Vagina (tissue), 2 donors: ENCODE measurements around the gene NOP10.

Experiments used
- CTCF ChIP-seq, 3 experiments: fragments of 450-650 bp in 2 of 3; fragments of 200-600 bp in 1 of 3; sonication (generic) in 1 of 3; IDR thresholded peaks; one replicate each; pipeline ENCODE4 v1.5.1; 2017 to 2019; ENCODE audit warnings: antibody characterized with exemption in 3 of 3, mild to moderate bottlenecking in 2 of 3, moderate library complexity in 2 of 3
- POLR2A ChIP-seq, 2 donors: fragments of 450-650 bp; IDR thresholded peaks; one replicate each; pipeline ENCODE4 v1.6.1; 2017; ENCODE audit warnings: antibody characterized with exemption in 2 of 2, mild to moderate bottlenecking in 2 of 2, moderate library complexity in 2 of 2

DNA sequence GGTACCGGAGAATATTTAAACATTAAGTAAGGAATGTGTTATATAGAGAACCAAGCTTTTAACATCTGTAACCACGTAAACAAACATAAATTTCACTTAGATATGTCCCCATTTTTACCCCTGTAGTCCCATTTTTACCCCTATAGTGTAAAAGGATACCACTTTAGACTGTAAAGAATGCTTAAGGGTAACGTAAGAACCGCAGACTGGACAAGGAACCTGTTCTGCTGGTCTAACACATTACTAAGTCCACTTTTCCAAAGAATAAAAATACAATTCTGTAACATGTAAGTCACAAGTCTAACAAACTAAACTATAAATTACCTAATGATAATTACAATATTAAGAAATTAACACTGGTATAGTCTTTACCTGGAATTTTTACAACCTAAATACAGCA lies 8.3 kb downstream of the NOP10 start:
- no peak for TF ChIP-seq CTCF (IDR thresholded peaks at IDR 0.05)
- TF ChIP-seq POLR2A (IDR thresholded peaks at IDR 0.05): no peak
